Stimulated activated CD8-positive, alpha-beta memory T cell treated with anti-CD3 and anti-CD28 coated beads, Interleukin-12 subunit alpha, Interleukin-12 subunit beta, amount 100 ng/mL, for 1 hour (primary cell): ENCODE measurements around the gene ZNF205.
"Not testable (repeated sequence)": the region's sequence is repeated elsewhere in the genome, so short reads cannot be mapped to it uniquely, and the experiment has no call there.

Experiments used
- DNase-seq: peaks from one replicate; pipeline ENCODE4 v3.0.0-alpha.2; 2020; ENCODE audit warnings: low read depth

Gene ZNF205

GRCh38 chr16:3134338-3135125 lies 22.1 kb downstream of the ZNF205 start, which contains the start of gene ZNF213:
TSS of gene ZNF213 (plus strand) at chr16:3135029. CDS start at chr16:3137281, 2,252 bp downstream.
- peak; percentile 88 for DNase-seq

DNA sequence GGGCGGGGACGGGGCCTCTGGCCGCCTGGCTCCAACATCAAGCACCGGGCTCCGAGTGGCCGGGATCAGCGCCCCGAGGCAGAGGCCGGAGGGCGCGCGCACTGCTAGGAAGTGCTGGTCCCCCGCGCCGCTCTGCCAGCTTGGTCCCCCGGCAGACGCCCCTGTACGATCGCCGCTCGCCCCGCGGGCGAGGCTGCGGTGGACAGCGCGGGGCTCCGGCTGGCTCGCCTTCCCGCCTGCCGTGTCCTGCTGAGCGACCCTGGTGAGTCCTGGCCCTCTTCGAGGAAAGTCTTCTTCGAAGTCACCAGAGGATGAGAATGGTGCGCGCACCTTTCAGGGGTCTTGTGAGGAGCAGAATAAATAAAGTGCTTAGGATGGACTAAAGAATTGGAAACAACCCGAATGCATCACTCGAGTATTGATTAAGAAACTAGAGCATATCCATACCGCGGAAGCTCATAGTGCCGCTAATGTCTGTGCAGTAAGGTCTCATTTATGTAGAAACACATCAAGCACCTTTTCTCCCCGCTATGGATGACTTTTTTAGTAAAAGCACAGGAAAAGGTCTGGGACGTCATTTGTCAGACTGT lies 22.8 kb downstream of the ZNF205 start:
- no peak for DNase-seq

DNA sequence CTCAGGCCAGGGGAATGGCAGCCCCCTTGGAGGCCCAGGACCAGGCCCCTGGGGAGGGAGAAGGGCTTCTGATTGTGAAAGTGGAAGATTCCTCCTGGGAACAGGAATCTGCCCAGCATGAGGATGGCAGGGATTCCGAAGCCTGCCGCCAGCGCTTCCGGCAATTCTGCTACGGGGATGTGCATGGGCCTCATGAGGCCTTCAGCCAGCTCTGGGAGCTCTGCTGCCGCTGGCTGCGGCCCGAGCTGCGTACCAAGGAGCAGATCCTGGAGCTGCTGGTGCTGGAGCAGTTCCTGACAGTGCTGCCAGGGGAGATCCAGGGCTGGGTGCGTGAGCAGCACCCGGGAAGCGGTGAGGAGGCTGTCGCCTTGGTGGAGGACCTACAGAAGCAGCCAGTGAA lies 24.9 kb downstream of the ZNF205 start:
- no peak for DNase-seq

- no peak for DNase-seq
Observed at GRCh38 chr16:3138342-3138741, 26.0 kb downstream of the ZNF205 start.

GRCh38 chr16:3138823-3139426 lies 26.5 kb downstream of the ZNF205 start:
- DNase-seq = no peak

GRCh38 chr16:3139561-3139960 lies 27.2 kb downstream of the ZNF205 start:
- not testable (repeated sequence) for DNase-seq

DNA sequence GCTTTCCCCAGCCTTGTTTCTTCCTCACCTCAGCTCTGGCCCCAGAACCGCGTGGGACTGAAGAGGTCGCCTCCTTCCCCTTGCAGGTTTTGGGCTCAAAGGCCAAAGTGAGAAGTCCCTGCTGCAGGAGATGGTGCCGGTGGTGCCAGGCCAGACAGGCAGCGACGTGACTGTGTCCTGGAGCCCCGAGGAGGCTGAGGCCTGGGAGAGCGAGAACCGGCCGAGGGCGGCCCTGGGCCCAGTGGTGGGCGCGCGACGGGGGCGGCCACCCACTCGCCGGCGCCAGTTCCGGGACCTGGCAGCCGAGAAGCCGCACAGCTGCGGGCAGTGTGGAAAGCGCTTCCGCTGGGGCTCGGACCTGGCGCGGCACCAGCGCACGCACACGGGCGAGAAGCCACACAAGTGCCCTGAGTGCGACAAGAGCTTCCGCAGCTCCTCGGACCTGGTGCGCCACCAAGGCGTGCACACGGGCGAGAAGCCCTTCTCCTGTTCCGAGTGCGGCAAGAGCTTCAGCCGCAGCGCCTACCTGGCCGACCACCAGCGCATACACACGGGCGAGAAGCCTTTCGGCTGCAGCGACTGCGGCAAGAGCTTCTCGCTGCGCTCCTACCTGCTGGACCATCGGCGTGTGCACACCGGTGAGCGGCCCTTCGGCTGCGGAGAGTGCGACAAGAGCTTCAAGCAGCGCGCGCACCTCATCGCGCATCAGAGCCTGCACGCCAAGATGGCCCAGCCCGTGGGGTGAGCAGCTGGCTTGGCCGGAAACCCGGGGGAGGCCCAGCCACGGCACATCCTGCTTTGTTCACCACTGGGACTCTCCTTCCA lies 28.4 kb downstream of the ZNF205 start:
- DNase-seq = no peak

DNA sequence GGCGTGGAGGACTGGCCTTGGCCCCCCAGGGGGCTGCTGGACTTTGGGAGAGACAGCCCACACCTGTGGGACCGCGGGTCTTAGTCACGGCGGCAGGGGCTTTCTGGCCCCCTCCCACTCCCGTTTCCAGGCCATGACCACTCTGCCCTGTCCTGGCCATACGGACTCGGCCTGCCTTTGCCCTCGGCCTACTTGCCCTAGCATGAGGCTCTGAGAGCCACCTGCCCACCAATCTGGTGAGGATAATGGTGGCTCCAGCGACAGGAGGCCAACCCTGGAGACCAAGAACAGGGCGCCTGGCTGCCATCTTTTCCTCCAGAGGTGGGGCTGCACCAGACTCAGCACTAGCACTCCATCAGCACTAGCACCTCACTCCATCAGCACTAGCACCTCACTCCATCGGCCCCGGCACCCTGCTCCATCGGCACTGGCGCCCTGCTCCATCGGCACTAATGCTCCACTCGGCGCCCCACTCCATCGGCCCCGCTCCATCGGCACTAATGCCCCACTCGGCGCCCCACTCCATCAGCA lies 29.5 kb downstream of the ZNF205 start:
- DNase-seq = no peak

- no peak for DNase-seq
Observed at GRCh38 chr16:3142327-3142726, 29.9 kb downstream of the ZNF205 start.

DNA sequence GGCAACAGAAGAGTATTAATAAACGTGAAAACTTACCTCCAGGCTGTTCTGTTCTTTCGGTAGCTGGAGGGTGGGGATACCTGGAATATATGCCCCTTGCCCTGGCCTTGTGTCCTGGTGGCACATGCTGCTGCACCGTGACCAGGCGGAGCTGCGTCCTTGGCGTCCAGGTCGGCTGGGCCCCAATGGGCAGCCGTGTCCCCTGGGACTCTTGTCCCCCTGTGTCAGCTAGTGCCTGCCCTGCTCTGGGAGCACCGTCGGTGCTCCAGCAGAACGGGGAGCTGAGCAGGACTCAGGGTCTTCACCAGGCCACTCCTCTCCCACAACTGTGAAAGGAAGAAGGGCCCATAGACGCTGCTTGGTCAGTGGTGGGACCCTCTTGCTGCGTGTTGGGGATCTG lies 30.4 kb downstream of the ZNF205 start:
- DNase-seq = no peak

GRCh38 chr16:3143189-3143588 lies 30.8 kb downstream of the ZNF205 start:
- no peak for DNase-seq

DNA sequence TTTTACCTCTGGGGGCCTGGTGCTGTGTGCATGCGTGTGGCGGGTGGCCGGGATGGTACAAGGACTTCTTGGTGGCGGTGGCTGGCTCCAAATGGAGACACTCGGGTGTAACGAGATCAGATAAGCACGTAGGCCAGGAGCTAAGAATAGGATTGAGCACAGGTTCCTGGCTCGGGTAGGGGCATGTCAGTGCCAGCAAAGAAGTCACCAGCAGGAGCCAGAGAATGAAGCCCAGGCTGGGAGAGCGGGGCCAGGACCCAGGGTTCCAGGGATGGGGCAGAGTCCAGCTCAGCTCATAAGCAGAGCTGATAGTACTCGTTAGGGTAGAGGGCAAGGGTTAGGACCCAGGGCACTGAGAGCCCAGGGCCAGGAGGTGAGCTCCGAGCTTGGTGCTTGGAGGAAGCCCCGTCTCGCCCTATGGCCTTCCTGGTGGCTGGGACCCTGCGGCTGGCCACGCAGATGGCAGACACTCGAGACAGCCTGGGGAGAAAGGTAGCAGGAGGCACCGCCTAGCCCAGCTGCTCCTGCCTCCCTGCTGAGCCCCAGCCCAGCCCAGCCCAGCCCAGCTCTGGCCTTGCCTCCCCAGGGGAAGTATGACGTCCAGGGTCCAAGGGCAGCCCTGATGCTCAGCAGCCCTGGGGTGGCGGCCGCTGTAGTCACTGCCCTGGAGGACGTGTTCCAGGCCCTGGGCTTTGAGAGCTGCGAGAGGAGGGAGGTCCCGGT lies 31.4 kb downstream of the ZNF205 start:
- DNase-seq = no peak

GRCh38 chr16:3144321-3144983 lies 32.1 kb downstream of the ZNF205 start:
- DNase-seq = no peak

DNA sequence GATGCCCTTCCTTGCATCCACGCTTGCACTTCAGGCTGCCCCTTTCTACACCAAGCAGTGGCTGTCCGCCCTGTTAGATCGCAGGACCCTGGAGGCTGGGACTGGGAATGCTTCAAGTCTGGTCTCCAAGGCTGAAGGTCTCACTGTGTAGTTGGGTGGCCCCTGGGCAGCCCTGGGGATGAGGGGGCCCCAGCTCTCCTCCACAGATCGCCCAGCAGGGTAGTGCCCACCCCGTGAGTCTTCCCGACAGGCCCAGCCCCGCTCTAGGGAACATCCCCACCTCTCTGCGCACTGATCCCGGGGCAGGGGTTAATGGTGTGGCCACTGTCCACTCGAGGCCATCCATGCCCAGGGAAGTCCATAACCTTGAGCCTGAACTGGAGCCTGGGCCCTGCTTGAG lies 32.8 kb downstream of the ZNF205 start:
- DNase-seq = no peak

DNA sequence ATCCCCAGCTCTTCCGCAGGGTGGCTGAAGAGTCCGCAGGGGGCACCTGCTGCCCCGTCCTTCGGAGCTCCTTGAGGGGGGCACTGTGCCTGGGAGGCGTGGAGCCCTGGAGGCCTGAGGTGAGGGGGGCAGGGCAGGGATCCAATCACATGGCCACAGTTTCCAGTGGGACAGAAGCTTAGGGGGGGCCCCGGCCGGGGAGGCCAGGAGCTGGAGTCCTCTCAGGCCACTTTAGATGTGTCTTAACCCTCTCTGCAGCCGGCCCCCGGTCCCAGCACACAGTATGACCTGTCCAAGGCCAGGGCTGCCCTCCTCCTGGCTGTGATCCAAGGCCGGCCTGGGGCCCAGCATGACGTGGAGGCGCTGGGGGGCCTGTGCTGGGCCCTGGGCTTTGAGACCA lies 33.3 kb downstream of the ZNF205 start:
- DNase-seq = no peak

GRCh38 chr16:3147046-3147756 lies 34.8 kb downstream of the ZNF205 start:
- DNase-seq = no peak

- DNase-seq = no peak
Observed at GRCh38 chr16:3147757-3148104, 35.3 kb downstream of the ZNF205 start.

DNA sequence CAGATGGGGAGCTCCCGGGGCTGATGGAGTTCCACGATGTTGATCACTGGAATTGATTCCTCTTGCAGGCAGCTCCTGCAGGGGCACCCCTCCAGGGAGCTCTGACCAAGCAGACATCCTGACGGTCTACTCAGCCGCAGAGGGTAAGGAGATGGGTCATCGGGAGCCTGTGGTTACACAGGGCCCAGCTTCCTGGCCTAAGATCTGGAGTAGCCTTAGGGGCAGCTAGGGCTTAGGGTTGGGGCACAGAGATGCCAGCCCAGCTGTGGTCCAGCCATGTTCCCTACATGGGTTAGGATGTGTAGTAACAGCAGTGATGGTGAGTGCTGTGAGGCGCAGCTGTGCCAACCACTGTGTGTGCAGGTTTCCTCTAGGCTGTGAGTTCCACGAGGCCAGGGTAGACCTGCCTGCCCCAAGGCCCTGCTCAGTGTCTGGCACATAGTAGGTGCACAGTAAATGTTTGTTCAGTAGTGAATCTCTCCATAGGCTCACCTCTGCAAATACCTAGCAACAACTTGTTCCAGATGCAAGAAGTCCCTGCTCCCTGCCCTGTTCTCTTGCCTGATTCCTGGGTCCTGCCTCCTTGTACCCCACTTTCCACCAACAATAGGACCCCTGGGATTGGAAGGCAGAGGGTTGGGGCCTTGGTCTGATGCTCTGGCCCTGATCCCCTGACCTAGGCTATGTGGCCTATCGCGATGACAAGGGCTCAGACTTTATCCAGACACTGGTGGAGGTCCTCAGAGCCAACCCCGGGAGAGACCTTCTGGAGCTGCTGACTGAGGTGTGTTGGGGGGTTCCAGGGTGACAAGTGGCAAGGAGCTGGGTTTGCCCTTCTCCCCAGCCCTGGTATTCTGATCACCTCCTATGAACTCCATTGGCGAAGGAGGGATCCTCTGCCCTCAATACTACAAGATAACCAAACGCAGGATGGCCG lies 36.1 kb downstream of the ZNF205 start:
- no peak for DNase-seq

DNA sequence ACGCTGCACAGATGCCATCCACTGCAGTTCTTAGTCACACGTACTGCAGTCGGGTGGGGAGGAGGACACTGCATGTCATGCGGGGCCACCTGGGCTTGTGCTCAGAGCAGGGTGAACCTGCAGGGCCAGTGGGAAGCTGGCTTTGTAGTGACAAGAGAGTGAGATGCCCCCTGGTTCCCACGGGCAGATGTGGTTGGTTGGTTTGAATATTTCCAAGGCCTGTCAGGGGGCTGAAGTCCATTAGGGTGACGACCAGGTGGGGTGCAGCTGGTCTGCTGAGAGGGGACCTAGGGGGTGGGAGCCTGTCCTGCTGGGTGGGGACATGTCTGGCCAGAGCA lies 36.8 kb downstream of the ZNF205 start:
- DNase-seq = no peak
